Stomach (tissue), 4 donors: ENCODE data around the gene CAPN12.

Experiments
- CTCF ChIP-seq, 7 experiments: fragments of 450-650 bp in 4 of 7; fragments of 200-600 bp in 3 of 7; sonication (generic) in 3 of 7; IDR thresholded peaks; one replicate each; pipeline ENCODE4 v1.5.1; 2016 to 2019; ENCODE audit warnings: antibody characterized with exemption in 7 of 7, control low read depth in 2 of 7, mild to moderate bottlenecking in 1 of 7
- POLR2AphosphoS5 ChIP-seq, 3 donors: sonication (generic); formaldehyde crosslinking; IDR thresholded peaks; one replicate each; pipeline ENCODE4 v1.6.1; 2016; ENCODE audit warnings: antibody characterized with exemption in 3 of 3

GRCh38 chr19:38700350-38700901 is 43.8 kb downstream of the CAPN12 start:
- no peak for TF ChIP-seq CTCF (IDR thresholded peaks at IDR 0.05)
- no peak for TF ChIP-seq POLR2AphosphoS5 (IDR thresholded peaks at IDR 0.05)
